K562 (cell line): ENCODE results near the gene ILDR1. TPM values are rescaled to one million over a fixed set of nuclear protein-coding genes. Genes with fewer than 3 reads are reported as not detected.

Source experiments
- ATAC-seq: fragments of 200-7000 bp; cut with Tn5 transposase; 3 replicates; pipeline ENCODE4 v1.9.1; 2020; ENCODE audit warnings: moderate library complexity
- BruUV-seq: library from RNA; stranded (reverse); fragments of 400-500 nt; replicated peaks from 2 replicates; lab custom pipeline; 2021; lab: Mats Ljungman, UMichigan
- CTCF ChIA-PET: fragments of 300-600 bp; formaldehyde crosslinking; extraction: SDS; loops from one replicate; lab custom pipeline; 2021; ENCODE audit warnings: low intra/inter-chr PET ratio; lab: Yijun Ruan, JAX
- POLR2A ChIA-PET: fragments of 300-600, 350-650 bp; sonication (Branson Sonifier 250); formaldehyde crosslinking; extraction: SDS; loops from one replicate; lab custom pipeline; 2021; ENCODE audit warnings: antibody characterized with exemption, inconsistent platforms; lab: Yijun Ruan, JAX
- DNase-seq, 4 experiments: peaks; one replicate each; pipeline versions ENCODE4 v3.0.0 to v3.0.0-alpha.2; 2011 to 2018; ENCODE audit warnings: low spot score in 3 of 4, mixed read lengths in 3 of 4; ENCODE audit errors: extremely low read depth in 1 of 4
- FAIRE-seq: peaks from 2 replicates; lab custom pipeline; 2011; peaks lifted over from hg19 to GRCh38; lab: Jason Lieb, UNC
- H2AFZ ChIP-seq: 2 replicates; pipeline ENCODE4 v1.6.0; 2011; ENCODE audit warnings: low read depth, low read length, control low read depth, inconsistent platforms
- H3K27ac ChIP-seq: fragments of 200-600 bp; 3 replicates; pipeline ENCODE4 v1.8.0; 2011; ENCODE audit warnings: low read depth, mild to moderate bottlenecking, control low read depth, inconsistent platforms, low read length, moderate library complexity, mixed read lengths; ENCODE audit errors: extremely low read depth
- H3K27me3 ChIP-seq, 2 experiments: fragments of 300-600 bp in 1 of 2; 2 replicates in 1 of 2; 3 replicates in 1 of 2; pipeline versions ENCODE4 v1.6.0 to v1.8.0; 2011; ENCODE audit warnings: inconsistent platforms in 2 of 2, low read length in 2 of 2, mild to moderate bottlenecking in 1 of 2, mixed read lengths in 1 of 2, moderate library complexity in 1 of 2; ENCODE audit not compliant: control insufficient read depth in 2 of 2, insufficient read depth in 2 of 2
- H3K36me3 ChIP-seq: fragments of 300-600 bp; 3 replicates; pipeline ENCODE4 v1.8.0; 2011; ENCODE audit warnings: mild to moderate bottlenecking, low read length, inconsistent platforms; ENCODE audit not compliant: control insufficient read depth, insufficient read depth
- H3K4me1 ChIP-seq, 2 experiments: fragments of 200-600 bp in 1 of 2; replicated peaks in 1 of 2; 2 replicates in 1 of 2; 3 replicates in 1 of 2; pipeline versions ENCODE4 v1.5.1 to v1.8.0; 2011; ENCODE audit warnings: inconsistent platforms in 2 of 2, low read length in 2 of 2, mild to moderate bottlenecking in 1 of 2, mixed read lengths in 1 of 2, moderate library complexity in 1 of 2; ENCODE audit not compliant: control insufficient read depth in 2 of 2, insufficient read depth in 2 of 2
- H3K4me2 ChIP-seq: 2 replicates; pipeline ENCODE4 v1.6.1; 2011; ENCODE audit warnings: low read length, control low read depth, inconsistent platforms, mixed read lengths; ENCODE audit not compliant: insufficient read depth
- H3K4me3 ChIP-seq: fragments of 200-600 bp; sonication (generic), shearing (Covaris generic); 2 replicates; pipeline ENCODE4 v1.5.1; 2016; ENCODE audit warnings: control low read depth, inconsistent platforms
- H3K79me2 ChIP-seq: fragments of 200-600 bp; 3 replicates; pipeline ENCODE4 v1.8.0; 2011; ENCODE audit warnings: low read length, inconsistent platforms; ENCODE audit not compliant: control insufficient read depth, insufficient read depth
- H3K9ac ChIP-seq, 2 experiments: 2 replicates each; pipeline versions ENCODE4 v1.6.0 to v1.6.1; 2011; ENCODE audit warnings: low read depth in 2 of 2, low read length in 2 of 2, control low read depth in 1 of 2, inconsistent platforms in 1 of 2, mild to moderate bottlenecking in 1 of 2, mixed read lengths in 1 of 2; ENCODE audit not compliant: insufficient read depth in 1 of 2
- H3K9me1 ChIP-seq: one replicate; pipeline ENCODE4 v1.6.0; 2011; ENCODE audit warnings: inconsistent platforms, mild to moderate bottlenecking, low read length, moderate library complexity; ENCODE audit not compliant: control insufficient read depth, insufficient read depth
- H3K9me3 ChIP-seq: replicated peaks from 2 replicates; pipeline ENCODE4 v1.5.1; 2011; ENCODE audit warnings: low read depth, low read length, inconsistent platforms; ENCODE audit not compliant: control insufficient read depth, insufficient read depth
- H4K20me1 ChIP-seq: replicated peaks from 2 replicates; pipeline ENCODE4 v1.6.1; 2011; ENCODE audit warnings: low read length, inconsistent platforms, mixed read lengths; ENCODE audit not compliant: control insufficient read depth, insufficient read depth
- ATF3 ChIP-seq, 2 experiments: fragments of 450-650 bp in 1 of 2; sonication (generic) in 1 of 2; formaldehyde crosslinking in 1 of 2; IDR thresholded peaks in 1 of 2; conservative IDR thresholded peaks in 1 of 2; 2 replicates each; pipeline versions ENCODE4 v1.6.1 to v1.8.1; 2016 to 2023; ENCODE audit warnings: mild to moderate bottlenecking in 2 of 2, moderate library complexity in 2 of 2, inconsistent platforms in 1 of 2, missing genetic modification reagents in 1 of 2
- BACH1 ChIP-seq: fragments of 200-800 bp; sonication (Bioruptor generic); IDR thresholded peaks from 2 replicates; pipeline ENCODE4 v1.6.1; 2016; ENCODE audit warnings: missing genetic modification characterization, missing compliant biosample characterization
- BHLHE40 ChIP-seq: IDR thresholded peaks from 2 replicates; pipeline ENCODE4 v1.6.1; 2011; ENCODE audit warnings: low read length, improper control_type of control experiment
- C11orf30 ChIP-seq: fragments of 450-650 bp; IDR thresholded peaks from 2 replicates; pipeline ENCODE4 v1.6.1; 2016; ENCODE audit warnings: low read depth, mild to moderate bottlenecking
- CREM ChIP-seq: IDR thresholded peaks from 2 replicates; pipeline ENCODE4 v1.6.1; 2014; ENCODE audit warnings: antibody characterized with exemption, low read depth
- JUN ChIP-seq, 2 experiments: sonication (generic) in 1 of 2; formaldehyde crosslinking in 1 of 2; IDR thresholded peaks; 2 replicates each; pipeline versions ENCODE4 v1.6.1 to v1.8.0; 2012 to 2022; ENCODE audit warnings: borderline replicate concordance in 2 of 2, mild to moderate bottlenecking in 2 of 2, improper control_type of control experiment in 1 of 2, low read depth in 1 of 2, low read length in 1 of 2, missing genetic modification reagents in 1 of 2
- MLLT1 ChIP-seq, 2 experiments: fragments of 450-650 bp; IDR thresholded peaks; 2 replicates each; pipeline ENCODE4 v1.6.1; 2016
- NFE2 ChIP-seq: IDR thresholded peaks from 2 replicates; pipeline ENCODE4 v1.6.1; 2014; ENCODE audit warnings: antibody characterized with exemption, low read depth
- PCBP1 ChIP-seq: fragments of 200-400 bp; formaldehyde crosslinking; IDR thresholded peaks from 2 replicates; pipeline ENCODE4 v1.6.1; 2018; ENCODE audit warnings: mild to moderate bottlenecking, low read depth, low read length; ENCODE audit not compliant: poor library complexity, severe bottlenecking
- TSC22D4 ChIP-seq: fragments of 450-650 bp; IDR thresholded peaks from 2 replicates; pipeline ENCODE4 v1.6.1; 2016; ENCODE audit warnings: missing genetic modification characterization, missing biosample characterization, control low read depth
- VEZF1 ChIP-seq: fragments of 200-800 bp; sonication (Bioruptor generic); IDR thresholded peaks from 2 replicates; pipeline ENCODE4 v1.6.1; 2017; ENCODE audit warnings: missing genetic modification characterization, missing compliant biosample characterization
- ZKSCAN8 ChIP-seq: fragments of 200-800 bp; sonication (Bioruptor generic); IDR thresholded peaks from 2 replicates; pipeline ENCODE4 v1.6.1; 2016; ENCODE audit warnings: missing genetic modification characterization, missing compliant biosample characterization
- ZNF140 ChIP-seq: fragments of 250-450 bp; sonication (Bioruptor Pico); IDR thresholded peaks from 2 replicates; pipeline ENCODE4 v1.8.0; 2021; ENCODE audit warnings: moderate library complexity, mild to moderate bottlenecking, inconsistent platforms
- ZNF253 ChIP-seq: fragments of 250-450 bp; sonication (Bioruptor Pico); conservative IDR thresholded peaks from 2 replicates; pipeline ENCODE4 v1.6.1; 2021; ENCODE audit warnings: mild to moderate bottlenecking
- ZNF3 ChIP-seq: fragments of 250-450 bp; sonication (Bioruptor Pico); IDR thresholded peaks from 2 replicates; pipeline ENCODE4 v1.5.0; 2021; ENCODE audit warnings: mild to moderate bottlenecking, moderate library complexity
- ZNF311 ChIP-seq: fragments of 250-450 bp; sonication (Bioruptor Pico); IDR thresholded peaks from 2 replicates; pipeline ENCODE4 v1.4.0; 2020; ENCODE audit warnings: mild to moderate bottlenecking, moderate library complexity
- ZNF75A ChIP-seq: fragments of 450-650 bp; formaldehyde crosslinking; IDR thresholded peaks from 2 replicates; pipeline ENCODE4 v1.4.0; 2020; ENCODE audit warnings: mild to moderate bottlenecking
- WGBS: fragments of 100-300 bp; shearing (Covaris generic); methylation state at CpG from one replicate; pipeline ENCODE4 v1.1.6; 2016; ENCODE audit warnings: low coverage, mixed read lengths; ENCODE audit not compliant: insufficient coverage; ENCODE audit errors: missing lambda C conversion rate; 5-methylcytosine and 5-hydroxymethylcytosine counted together
- in situ Hi-C: fragments of 300-500 bp; cut with MboI; formaldehyde crosslinking; loops from 4 replicates; pipeline ENCODE4 v1.15.0; 2018; ENCODE audit warnings: inconsistent platforms, mixed read lengths
- intact Hi-C: fragments of 100-400 bp; cut with micrococcal nuclease; formaldehyde crosslinking; loops from 2 replicates; pipeline ENCODE4 v1.14.2; 2022
- polyA plus RNA-seq, 8 experiments: library from polyadenylated mRNA; depleted of rRNA in 4 of 8; stranded (reverse) in 5 of 8; unstranded in 3 of 8; fragments of >200 nt; fragmentation: Nextera tagmentation in 2 of 8; fragmentation: Illumina TruSeq in 1 of 8; extraction: Ambion mirVana in 2 of 8; extraction: Trizol in 1 of 8; gene quantifications; 2 replicates each; pipeline versions ENCODE4 v1.2.1 to v1.2.3, GENCODE V29; 2011 to 2014; ENCODE audit warnings: inconsistent platforms in 1 of 8, missing spikeins in 1 of 8
- total RNA-seq, 7 experiments: library from RNA; depleted of rRNA in 6 of 7; stranded (reverse); fragments of >200 nt in 6 of 7; fragmentation: Illumina TruSeq in 2 of 7; extraction: Trizol in 2 of 7; gene quantifications; 2 replicates each; pipeline versions ENCODE4 v1.2.1 to v1.2.3, GENCODE V29; 2011 to 2021; ENCODE audit warnings: low replicate concordance in 1 of 7

ILDR1 gene
- total and polyA plus RNA-seq, 9 of the 15 experiments (the other 6 are each of a cell fraction or from before 2014, with no cell fraction given), result 0.04 TPM; not detected in 8

- no peak for TF ChIP-seq ZNF3
Measured at GRCh38 chr3:122006267-122006666, 15.8 kb downstream of the ILDR1 start (continued).

- intact Hi-C loops (no loop called here), in situ Hi-C loops (no loop called here)
- no peaks in the 10 kb centered on the region for H3K9me3 ChIP-seq
- DNase-seq (peak; percentile 45 to 56 (median 46)), FAIRE-seq (no peak), ATAC-seq (peak; percentile 70)
- H3K27ac ChIP-seq, result no peak overlapping the region
- H4K20me1 ChIP-seq, result no peaks in the 10 kb centered on the region
- ChIA-PET POLR2A (no interaction called here), CTCF (interaction anchor here (0.7 kb wide), 1 partner anchor 1232 kb away, joined by 3 read pairs; no protein-coding TSS in a partner anchor)
- H3K4me2 ChIP-seq, result no peak overlapping the region
- no peak overlapping the region for H3K9ac ChIP-seq
- peaks cover 0 to 6% of the 10 kb centered on the region in 2 experiments; a peak in 2 of 5 replicates for H3K27me3 ChIP-seq
- no peaks in the 10 kb centered on the region for H3K79me2 ChIP-seq
- H2AFZ ChIP-seq, result 0 out of 2 replicates have a peak overlapping the region, but pooled peaks have one; percentile 32
- no peak overlapping the region for H3K4me3 ChIP-seq
- H3K9me1 ChIP-seq, result no peaks in the 10 kb centered on the region
- H3K4me1 ChIP-seq, result no peaks in the 10 kb centered on the region; a peak in 1 of 5 replicates
- BruUV-seq, result no TSS peak
- no peaks in the 10 kb centered on the region for H3K36me3 ChIP-seq
- 0% methylated on average over 5 of the region's 13 CpGs for WGBS
- TF ChIP-seq BACH1 (tag) (0 out of 2 replicates have a peak, but pooled peaks have one; percentile 17), VEZF1 (CRISPR knock-in tag) (peak; percentile 61; the same call in 1 of the 2 replicates), CREM (0 out of 2 replicates have a peak, but pooled peaks have one; percentile 6), ZNF75A (CRISPR knock-in tag) (no peak), ZNF311 (CRISPR knock-in tag) (no peak), BHLHE40 (peak; percentile 81), NFE2 (peak; percentile 27; the same call in 1 of the 2 replicates), ZNF253 (no peak), PCBP1 (no peak), MLLT1 (IDR thresholded peaks at IDR 0.05) (no peak), ZNF140 (CRISPR knock-in tag) (no peak), TSC22D4 (tag) (no peak), C11orf30 (peak; percentile 32; the same call in 1 of the 2 replicates), ZKSCAN8 (CRISPR knock-in tag) (no peak), ATF3 (IDR thresholded peaks at IDR 0.05) (peak; percentile 39; the same call in 1 of the 2 replicates), ATF3 (CRISPR knock-in tag; conservative IDR thresholded peaks at IDR 0.05) (no peak), JUN (IDR thresholded peaks at IDR 0.05; ENCODE audit: borderline replicate concordance, low read depth, low read length) (no peak), JUN (CRISPR knock-in tag; IDR thresholded peaks at IDR 0.05; ENCODE audit: borderline replicate concordance) (no peak)
Measured at GRCh38 chr3:122004991-122005565, 17.0 kb downstream of the ILDR1 start.
